Thyroid gland (tissue), 4 donors: Measurements from ENCODE around the gene OCA2. TPM values are rescaled to one million over a fixed set of nuclear protein-coding genes. Genes with fewer than 3 reads are reported as not detected.

Experiments
- DNase-seq, 2 donors: peaks; one replicate each; pipeline ENCODE4 v3.0.0-alpha.2; 2019
- H3K27ac ChIP-seq, 3 donors: fragments of 200-600 bp; sonication (generic); 1 replicate in 2 of 3; 2 replicates in 1 of 3; pipeline ENCODE4 v1.5.1; 2016 to 2019; ENCODE audit warnings: mild to moderate bottlenecking in 1 of 3, moderate library complexity in 1 of 3
- H3K27me3 ChIP-seq: fragments of 200-600 bp; sonication (generic); one replicate; pipeline ENCODE4 v1.5.1; 2019
- H3K36me3 ChIP-seq, 2 donors: fragments of 200-600 bp; sonication (generic); one replicate each; pipeline ENCODE4 v1.5.1; 2016 to 2019
- H3K4me1 ChIP-seq, 2 donors: fragments of 200-600 bp; sonication (generic); one replicate each; pipeline ENCODE4 v1.5.1; 2017 to 2019
- H3K4me3 ChIP-seq, 3 donors: fragments of 200-600 bp; sonication (generic); replicated peaks in 1 of 3; 1 replicate in 2 of 3; 2 replicates in 1 of 3; pipeline ENCODE4 v1.5.1; 2016; ENCODE audit warnings: mild to moderate bottlenecking in 1 of 3
- H3K9me3 ChIP-seq: fragments of 200-600 bp; sonication (generic); one replicate; pipeline ENCODE4 v1.5.1; 2017
- POLR2A ChIP-seq, 2 donors: fragments of 450-650 bp; IDR thresholded peaks; one replicate each; pipeline ENCODE4 v1.6.1; 2017; ENCODE audit warnings: antibody characterized with exemption in 2 of 2, mild to moderate bottlenecking in 2 of 2, moderate library complexity in 1 of 2
- WGBS, 2 donors: methylation state at CpG; one replicate each; pipeline ENCODE4 v1.1.5; 2017; 5-methylcytosine and 5-hydroxymethylcytosine counted together
- intact Hi-C: fragments of 100-400 bp; cut with DNase I; formaldehyde crosslinking; loops from one replicate; pipeline ENCODE4 v1.15.1; 2023
- total RNA-seq, 4 donors: library from RNA; depleted of rRNA; stranded (reverse); fragments of >200 nt; gene quantifications; one replicate each; pipeline ENCODE4 v1.2.3, GENCODE V29; 2016
- TF ChIP-seq, protein P1 (sequence below), 6 experiments: fragments of 200-600 bp in 3 of 6; fragments of 450-650 bp in 3 of 6; sonication (generic) in 3 of 6; IDR thresholded peaks; one replicate each; pipeline ENCODE4 v1.5.1; 2016 to 2019; ENCODE audit warnings: antibody characterized with exemption in 6 of 6, mild to moderate bottlenecking in 2 of 6, inconsistent platforms in 1 of 6, moderate library complexity in 1 of 6

Gene OCA2
- total RNA-seq, 4 donors from 2014 or later, result 5.5 to 20.5 (median 13.8) TPM

DNA sequence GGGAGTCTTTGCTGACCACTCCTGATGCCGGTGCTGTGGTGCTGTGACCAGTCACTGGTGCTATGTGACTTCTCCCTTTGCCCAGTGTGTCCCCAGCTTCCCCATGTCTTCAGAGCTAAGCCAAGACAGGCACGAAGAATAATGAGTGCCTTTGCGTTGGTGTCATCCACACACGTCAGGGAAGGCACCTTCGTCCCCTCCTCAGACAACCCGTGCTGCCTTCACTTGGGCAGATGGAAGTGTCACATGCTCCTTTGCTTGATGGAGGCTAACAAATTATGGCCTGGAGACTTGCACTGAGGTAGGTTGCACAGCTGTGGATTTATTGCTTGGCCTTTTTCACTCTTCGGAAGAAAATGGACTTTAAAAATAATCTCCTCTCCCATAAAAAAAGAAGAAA lies 291.8 kb downstream of the OCA2 start:
- intact Hi-C loops, result no loop called here
- Histone ChIP-seq H3K36me3 (no peaks in the 10 kb centered on the region), H3K4me3 (no peak overlapping the region), H3K27me3 (no peaks in the 10 kb centered on the region), H3K4me1 (no peaks in the 10 kb centered on the region), H3K9me3 (no peaks in the 10 kb centered on the region), H3K27ac (no peak overlapping the region)
- no peak for TF ChIP-seq POLR2A (IDR thresholded peaks at IDR 0.05)
- TF ChIP-seq, protein P1, sequence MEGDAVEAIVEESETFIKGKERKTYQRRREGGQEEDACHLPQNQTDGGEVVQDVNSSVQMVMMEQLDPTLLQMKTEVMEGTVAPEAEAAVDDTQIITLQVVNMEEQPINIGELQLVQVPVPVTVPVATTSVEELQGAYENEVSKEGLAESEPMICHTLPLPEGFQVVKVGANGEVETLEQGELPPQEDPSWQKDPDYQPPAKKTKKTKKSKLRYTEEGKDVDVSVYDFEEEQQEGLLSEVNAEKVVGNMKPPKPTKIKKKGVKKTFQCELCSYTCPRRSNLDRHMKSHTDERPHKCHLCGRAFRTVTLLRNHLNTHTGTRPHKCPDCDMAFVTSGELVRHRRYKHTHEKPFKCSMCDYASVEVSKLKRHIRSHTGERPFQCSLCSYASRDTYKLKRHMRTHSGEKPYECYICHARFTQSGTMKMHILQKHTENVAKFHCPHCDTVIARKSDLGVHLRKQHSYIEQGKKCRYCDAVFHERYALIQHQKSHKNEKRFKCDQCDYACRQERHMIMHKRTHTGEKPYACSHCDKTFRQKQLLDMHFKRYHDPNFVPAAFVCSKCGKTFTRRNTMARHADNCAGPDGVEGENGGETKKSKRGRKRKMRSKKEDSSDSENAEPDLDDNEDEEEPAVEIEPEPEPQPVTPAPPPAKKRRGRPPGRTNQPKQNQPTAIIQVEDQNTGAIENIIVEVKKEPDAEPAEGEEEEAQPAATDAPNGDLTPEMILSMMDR (IDR thresholded peaks at IDR 0.05), result no peak
- DNase-seq, result no peak
- 90 to 92% methylated on average over 7 of the region's 7 CpGs for WGBS, 2 donors

DNA sequence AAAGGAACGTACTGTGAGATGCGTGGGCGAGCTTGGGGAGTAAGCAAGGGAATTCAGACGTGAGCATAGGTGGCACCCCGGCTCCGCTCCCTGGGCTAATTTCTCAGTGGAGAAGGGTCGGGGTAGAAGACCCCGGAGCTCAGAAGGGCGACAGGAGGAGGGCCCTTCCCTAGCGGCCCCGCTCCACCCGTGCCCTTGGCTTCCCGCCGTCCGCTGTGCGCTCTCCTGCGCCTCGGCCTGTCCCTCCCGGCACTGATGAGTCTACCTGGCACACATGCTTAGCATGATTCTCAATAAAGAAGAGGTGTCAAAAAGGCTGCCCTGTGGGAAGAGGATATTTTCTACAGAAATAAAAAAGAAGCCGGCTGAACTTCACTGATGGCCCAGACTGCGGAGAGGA lies 292.7 kb downstream of the OCA2 start:
- intact Hi-C loops, result no loop called here
- no peak for DNase-seq
- H3K4me1 ChIP-seq, result no peaks in the 10 kb centered on the region
- H3K36me3 ChIP-seq, result no peaks in the 10 kb centered on the region
- H3K27me3 ChIP-seq, result no peaks in the 10 kb centered on the region
- 95 to 97% methylated on average over 21 of the region's 21 CpGs for WGBS, 2 donors
- no peak overlapping the region for H3K27ac ChIP-seq
- H3K9me3 ChIP-seq, result no peaks in the 10 kb centered on the region
- no peak overlapping the region for H3K4me3 ChIP-seq
- no peak for TF ChIP-seq POLR2A (IDR thresholded peaks at IDR 0.05)
- TF ChIP-seq, protein P1 (IDR thresholded peaks at IDR 0.05), result no peak

DNA sequence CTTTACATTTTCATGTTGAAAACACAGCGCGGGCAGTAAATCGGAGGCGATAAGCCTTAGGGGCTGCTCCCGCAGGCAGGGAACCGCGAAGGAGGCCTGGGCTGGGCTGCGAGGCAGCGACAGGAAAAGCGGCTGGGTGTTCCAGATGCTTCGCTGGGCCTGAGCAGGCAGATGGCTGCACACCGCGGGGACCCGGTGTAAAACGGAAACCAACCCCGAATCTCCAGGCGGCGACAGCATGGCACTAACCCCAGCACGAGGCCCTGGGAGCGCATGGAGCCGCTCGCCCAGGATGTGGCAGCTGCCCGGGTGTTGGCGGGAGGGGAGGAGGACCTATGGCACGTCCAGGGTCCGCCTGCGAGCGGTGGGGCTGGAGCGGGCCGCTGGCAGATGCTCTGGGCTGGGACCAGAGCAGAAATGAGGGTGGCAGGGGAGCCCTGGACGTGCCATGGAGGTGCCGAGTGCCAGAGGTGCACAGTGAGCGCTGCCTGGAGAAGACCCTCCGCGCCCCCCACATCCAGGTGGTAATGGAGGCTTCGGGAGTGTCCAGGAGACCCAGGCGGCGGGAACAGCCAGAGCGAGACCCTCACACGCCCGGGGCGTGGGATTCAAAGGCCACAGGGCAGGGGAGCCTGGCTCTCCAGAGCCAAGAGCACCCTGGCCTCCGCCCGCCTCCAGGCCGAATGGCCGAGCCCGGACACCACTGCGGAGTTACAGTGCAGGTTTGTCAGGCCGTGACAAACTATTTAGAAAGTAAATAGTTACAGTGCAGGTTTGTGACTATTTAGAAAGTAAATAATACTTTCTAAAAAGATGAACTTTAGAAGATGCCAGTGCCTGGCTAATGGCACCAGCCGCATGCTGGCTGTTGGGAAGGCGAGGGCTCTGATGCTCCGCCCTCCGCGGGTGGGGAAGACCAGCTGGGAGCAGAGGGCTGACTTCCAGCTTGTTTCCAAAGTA lies 293.6 kb downstream of the OCA2 start:
- Histone ChIP-seq H3K27me3 (no peaks in the 10 kb centered on the region), H3K4me3 (no peak overlapping the region), H3K4me1 (no peaks in the 10 kb centered on the region), H3K27ac (no peak overlapping the region), H3K9me3 (no peaks in the 10 kb centered on the region), H3K36me3 (no peaks in the 10 kb centered on the region)
- no peak for TF ChIP-seq POLR2A (IDR thresholded peaks at IDR 0.05)
- TF ChIP-seq, protein P1 (IDR thresholded peaks at IDR 0.05), result no peak
- no peak for DNase-seq
- 94 to 95% methylated on average over 46 to 53 of the region's 54 CpGs for WGBS, 2 donors
- intact Hi-C loops, result no loop called here

DNA sequence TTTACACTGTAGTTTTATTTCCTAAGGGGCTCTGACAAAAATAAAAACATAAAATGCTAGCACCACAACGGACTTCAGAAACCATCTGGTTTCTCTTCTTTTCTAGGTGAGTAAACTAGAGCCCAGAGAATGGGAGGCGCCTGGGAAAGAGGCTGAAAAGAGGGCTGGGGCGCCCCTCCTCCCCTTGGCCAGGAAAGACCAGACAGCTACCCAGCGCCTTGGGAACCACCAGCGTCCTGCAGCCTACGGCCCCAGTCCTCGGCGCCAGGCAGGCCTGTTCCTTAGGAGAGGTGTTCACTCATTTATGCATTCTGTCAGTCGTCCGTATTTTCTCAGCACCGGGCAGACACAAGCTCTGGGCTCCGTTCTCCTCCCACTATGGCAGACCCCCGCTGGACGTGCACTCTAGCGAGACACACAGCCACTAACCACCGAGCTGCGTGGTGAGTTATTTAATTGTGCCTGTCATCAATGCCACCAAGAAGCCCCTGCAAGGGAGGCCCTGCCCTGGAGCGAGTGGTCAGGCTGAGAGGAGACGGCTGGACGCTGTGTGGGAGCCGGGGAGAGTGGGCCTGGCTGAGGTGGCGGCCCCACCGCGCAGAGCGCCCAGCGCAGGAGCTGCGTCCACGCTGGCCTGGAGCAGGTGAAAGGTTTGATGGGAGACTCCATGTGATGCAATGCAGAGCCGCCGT lies 294.4 kb downstream of the OCA2 start:
- no peak for DNase-seq
- WGBS, 2 donors, result 92 to 95% methylated on average over 30 of the region's 30 CpGs

More for the DNA sequence above, 294.4 kb downstream of the OCA2 start:
- TF ChIP-seq, protein P1 (IDR thresholded peaks at IDR 0.05), result no peak
- TF ChIP-seq POLR2A (IDR thresholded peaks at IDR 0.05), result no peak
- Histone ChIP-seq H3K9me3 (no peaks in the 10 kb centered on the region), H3K4me3 (no peak overlapping the region), H3K4me1 (no peaks in the 10 kb centered on the region), H3K36me3 (no peaks in the 10 kb centered on the region), H3K27me3 (no peaks in the 10 kb centered on the region), H3K27ac (no peak overlapping the region)
- intact Hi-C loops, result no loop called here
